ENCODE results near the gene TPRX1. TPM values are rescaled to one million over a fixed set of nuclear protein-coding genes. Genes with fewer than 3 reads are reported as not detected.
"Not testable (repeated sequence)": the region's sequence is repeated elsewhere in the genome, so short reads cannot be mapped to it uniquely, and the experiment has no call there.

TPRX1 gene
- total and polyA plus RNA-seq, 4 donors: not detected

DNA sequence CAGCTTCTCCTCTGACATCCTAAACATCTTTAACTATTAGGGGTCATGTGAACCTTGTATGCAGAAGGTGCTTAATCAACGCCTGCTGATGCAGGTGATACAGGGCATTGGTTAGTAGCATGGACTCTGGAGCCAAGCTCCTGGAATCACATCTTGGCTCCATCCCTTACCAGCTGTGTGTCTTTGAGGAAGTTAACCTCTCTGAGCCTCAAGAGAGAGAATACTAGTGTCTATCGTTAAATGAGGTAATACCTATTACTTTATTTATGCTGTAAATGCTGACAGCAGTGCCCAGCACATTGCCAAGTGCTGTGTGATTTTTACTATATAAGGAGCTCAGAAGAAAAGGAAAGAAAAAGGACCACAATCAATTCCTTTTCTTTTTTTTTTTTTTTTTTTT, 37.0 kb downstream of the TPRX1 start:
- intact Hi-C loops (cut with DNase I): loop anchor here (2.0 to 5.0 kb wide), 3 partner anchors 21 to 100 kb away; no protein-coding TSS in a partner anchor
- WGBS, 2 donors: 30 to 34% methylated on average over 2 of the region's 2 CpGs
- no peaks in the 10 kb centered on the region for H3K27me3 ChIP-seq (ENCODE audit: control insufficient read depth in 1 of 2, insufficient read depth in 2 of 2, low read length in 1 of 2)
- no peak for ATAC-seq (ENCODE audit: low FRiP score)
- DNase-seq: no peak
- H3K4me1 ChIP-seq (ENCODE audit: control insufficient read depth in 1 of 2, insufficient read depth in 2 of 2, low read length in 2 of 2): no peaks in the 10 kb centered on the region
- H3K36me3 ChIP-seq (ENCODE audit: control insufficient read depth in 1 of 2, insufficient read depth in 2 of 2, low read length in 1 of 2): no peaks in the 10 kb centered on the region
- H3K4me3 ChIP-seq (ENCODE audit: low read length in 2 of 2): no peak overlapping the region
- H3K27ac ChIP-seq (ENCODE audit: low read depth in 1 of 2, low read length in 2 of 2): no peak overlapping the region
- no peaks in the 10 kb centered on the region for H3K9me3 ChIP-seq (ENCODE audit: control insufficient read depth, low read length)

DNA sequence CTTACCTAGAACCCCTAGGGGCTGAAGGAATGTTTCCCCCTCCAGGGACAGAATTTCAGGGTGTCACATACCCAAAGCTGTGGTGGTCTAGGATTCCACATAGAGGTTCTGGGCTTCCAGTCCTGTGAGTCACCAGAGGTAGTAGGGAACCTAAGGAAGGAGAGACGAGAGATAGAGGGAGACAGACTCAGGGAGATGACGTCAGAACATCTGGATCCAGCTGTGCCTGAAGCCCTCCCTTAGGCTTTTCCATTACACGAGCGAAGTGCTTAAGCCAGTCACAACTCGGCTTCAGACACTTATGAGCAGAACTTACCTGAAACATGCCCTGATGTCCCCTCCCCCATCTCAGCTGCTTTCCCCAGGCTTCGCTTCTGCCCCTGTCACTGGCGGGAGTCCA, 37.7 kb downstream of the TPRX1 start:
- Histone ChIP-seq H3K4me1 (ENCODE audit: control insufficient read depth in 1 of 2, insufficient read depth in 2 of 2, low read length in 2 of 2) (no peaks in the 10 kb centered on the region), H3K4me3 (ENCODE audit: low read length in 2 of 2) (no peak overlapping the region), H3K36me3 (ENCODE audit: control insufficient read depth in 1 of 2, insufficient read depth in 2 of 2, low read length in 1 of 2) (no peaks in the 10 kb centered on the region), H3K27me3 (ENCODE audit: control insufficient read depth in 1 of 2, insufficient read depth in 2 of 2, low read length in 1 of 2) (no peaks in the 10 kb centered on the region), H3K9me3 (ENCODE audit: control insufficient read depth, low read length) (no peaks in the 10 kb centered on the region), H3K27ac (ENCODE audit: low read depth in 1 of 2, low read length in 2 of 2) (no peak overlapping the region)
- intact Hi-C loops (cut with DNase I): loop anchor here (1.0 to 5.0 kb wide), 4 partner anchors 22 to 101 kb away; no protein-coding TSS in a partner anchor
- DNase-seq (no peak), ATAC-seq (ENCODE audit: low FRiP score) (no peak)
- 90 to 91% methylated on average over 7 of the region's 7 CpGs for WGBS, 2 donors

DNA sequence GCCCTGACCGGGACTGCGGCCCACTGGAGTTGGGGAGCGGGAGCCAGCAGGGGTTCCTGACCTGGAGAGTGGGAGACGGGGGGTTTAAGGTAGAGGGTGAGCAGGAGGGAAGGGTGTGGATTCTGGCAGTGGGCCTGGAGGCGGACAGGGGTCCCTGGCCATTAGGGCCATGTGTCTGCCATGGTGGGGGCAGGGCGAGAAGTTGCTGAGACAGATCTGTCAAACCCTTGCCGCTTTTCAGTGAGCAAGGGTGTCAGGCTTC, 38.1 kb downstream of the TPRX1 start:
- DNase-seq: no peak
- intact Hi-C loops (cut with DNase I): loop anchor here (1.0 to 5.0 kb wide), 4 partner anchors 22 to 101 kb away; no protein-coding TSS in a partner anchor
- Histone ChIP-seq H3K36me3 (ENCODE audit: control insufficient read depth in 1 of 2, insufficient read depth in 2 of 2, low read length in 1 of 2) (no peaks in the 10 kb centered on the region), H3K4me3 (ENCODE audit: low read length in 2 of 2) (no peak overlapping the region), H3K4me1 (ENCODE audit: control insufficient read depth in 1 of 2, insufficient read depth in 2 of 2, low read length in 2 of 2) (no peaks in the 10 kb centered on the region), H3K9me3 (ENCODE audit: control insufficient read depth, low read length) (no peaks in the 10 kb centered on the region), H3K27me3 (ENCODE audit: control insufficient read depth in 1 of 2, insufficient read depth in 2 of 2, low read length in 1 of 2) (no peaks in the 10 kb centered on the region), H3K27ac (ENCODE audit: low read depth in 1 of 2, low read length in 2 of 2) (no peak overlapping the region)
- ATAC-seq (ENCODE audit: low FRiP score): no peak
- WGBS, 2 donors: 80 to 85% methylated on average over 7 of the region's 7 CpGs

DNA sequence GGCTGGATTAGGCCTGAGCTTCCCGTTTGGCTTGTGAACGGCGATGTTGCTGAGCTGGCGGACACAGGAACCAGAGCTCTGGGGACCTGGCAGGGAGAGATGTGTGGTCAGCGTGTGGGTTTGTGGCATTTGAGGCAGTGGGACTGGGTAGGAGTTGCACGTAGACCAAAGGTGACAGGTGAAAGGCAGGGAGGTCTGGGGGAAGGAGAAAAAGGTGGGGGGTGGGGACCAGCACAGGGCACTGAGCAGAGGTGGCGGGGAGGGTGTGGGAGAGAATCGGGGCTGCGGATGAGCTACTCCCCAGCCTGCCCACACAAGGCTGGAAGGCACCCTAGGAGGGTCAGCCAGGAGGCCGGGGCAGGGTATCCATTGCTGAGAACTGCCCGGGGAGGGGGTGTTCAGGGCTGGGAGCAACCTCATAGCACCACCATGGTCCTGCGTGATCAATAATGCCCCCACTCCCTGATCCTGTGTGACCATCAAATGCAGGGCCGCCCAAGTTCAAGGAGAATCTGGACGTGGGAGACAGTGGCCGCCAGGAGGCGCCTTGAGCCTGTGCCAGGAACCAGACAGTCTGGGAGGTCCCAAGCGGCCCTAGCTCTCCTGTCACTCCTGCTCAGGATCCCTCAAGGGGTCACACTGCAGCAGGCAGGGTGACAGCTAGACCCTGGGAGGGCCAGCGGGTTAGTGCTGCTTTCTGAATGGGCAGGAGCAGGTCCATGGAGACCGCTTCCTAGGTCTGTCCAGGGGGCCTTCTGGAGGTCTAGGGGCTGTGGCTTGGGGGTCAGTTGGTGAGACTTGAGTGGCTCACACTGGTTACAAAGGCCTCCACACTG, 38.6 kb downstream of the TPRX1 start:
- intact Hi-C loops (cut with DNase I): loop anchor here (1.0 to 5.0 kb wide), 4 partner anchors 23 to 102 kb away; no protein-coding TSS in a partner anchor
- no peaks in the 10 kb centered on the region for H3K36me3 ChIP-seq (ENCODE audit: control insufficient read depth in 1 of 2, insufficient read depth in 2 of 2, low read length in 1 of 2)
- H3K4me3 ChIP-seq (ENCODE audit: low read length in 2 of 2): no peak overlapping the region
- H3K4me1 ChIP-seq (ENCODE audit: control insufficient read depth in 1 of 2, insufficient read depth in 2 of 2, low read length in 2 of 2): no peaks in the 10 kb centered on the region
- peak; percentile 76 to 91 for DNase-seq
- no peak overlapping the region for H3K27ac ChIP-seq (ENCODE audit: low read depth in 1 of 2, low read length in 2 of 2)
- no peaks in the 10 kb centered on the region for H3K27me3 ChIP-seq (ENCODE audit: control insufficient read depth in 1 of 2, insufficient read depth in 2 of 2, low read length in 1 of 2)
- 27 to 28% methylated on average over 19 of the region's 19 CpGs for WGBS, 2 donors
- H3K9me3 ChIP-seq (ENCODE audit: control insufficient read depth, low read length): no peaks in the 10 kb centered on the region
- ATAC-seq (ENCODE audit: low FRiP score): peak; percentile 61

DNA sequence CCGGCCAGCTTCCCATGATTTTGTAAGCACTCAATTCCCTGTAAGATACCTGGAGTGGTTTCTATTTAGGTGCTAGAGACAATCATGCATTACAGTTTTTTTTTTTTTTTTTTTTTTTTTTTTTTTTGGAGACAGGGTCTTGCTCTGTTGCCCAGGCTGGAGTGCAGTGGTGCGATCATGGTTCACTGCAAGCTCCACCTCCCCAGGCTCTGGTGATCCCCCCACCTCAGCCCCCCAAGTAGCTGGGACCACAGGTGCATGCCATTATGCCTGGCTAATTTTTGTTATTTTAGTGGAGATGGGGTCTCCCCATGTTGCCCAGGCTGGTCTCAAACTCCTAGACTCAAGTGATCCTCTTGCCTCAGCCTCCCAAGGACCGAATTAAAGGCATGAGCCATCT, 39.6 kb downstream of the TPRX1 start:
- intact Hi-C loops (cut with DNase I): loop anchor here (5.0 kb wide), 2 partner anchors 98 to 103 kb away; no protein-coding TSS in a partner anchor
- not testable (repeated sequence) for H3K9me3 ChIP-seq (ENCODE audit: control insufficient read depth, low read length); H3K4me1 ChIP-seq (ENCODE audit: control insufficient read depth in 1 of 2, insufficient read depth in 2 of 2, low read length in 2 of 2); H3K27ac ChIP-seq (ENCODE audit: low read depth in 1 of 2, low read length in 2 of 2); ATAC-seq (ENCODE audit: low FRiP score); H3K27me3 ChIP-seq (ENCODE audit: control insufficient read depth in 1 of 2, insufficient read depth in 2 of 2, low read length in 1 of 2); DNase-seq; H3K4me3 ChIP-seq (ENCODE audit: low read length in 2 of 2); H3K36me3 ChIP-seq (ENCODE audit: control insufficient read depth in 1 of 2, insufficient read depth in 2 of 2, low read length in 1 of 2)
- WGBS, 2 donors: 83 to 96% methylated on average over 3 of the region's 3 CpGs

DNA sequence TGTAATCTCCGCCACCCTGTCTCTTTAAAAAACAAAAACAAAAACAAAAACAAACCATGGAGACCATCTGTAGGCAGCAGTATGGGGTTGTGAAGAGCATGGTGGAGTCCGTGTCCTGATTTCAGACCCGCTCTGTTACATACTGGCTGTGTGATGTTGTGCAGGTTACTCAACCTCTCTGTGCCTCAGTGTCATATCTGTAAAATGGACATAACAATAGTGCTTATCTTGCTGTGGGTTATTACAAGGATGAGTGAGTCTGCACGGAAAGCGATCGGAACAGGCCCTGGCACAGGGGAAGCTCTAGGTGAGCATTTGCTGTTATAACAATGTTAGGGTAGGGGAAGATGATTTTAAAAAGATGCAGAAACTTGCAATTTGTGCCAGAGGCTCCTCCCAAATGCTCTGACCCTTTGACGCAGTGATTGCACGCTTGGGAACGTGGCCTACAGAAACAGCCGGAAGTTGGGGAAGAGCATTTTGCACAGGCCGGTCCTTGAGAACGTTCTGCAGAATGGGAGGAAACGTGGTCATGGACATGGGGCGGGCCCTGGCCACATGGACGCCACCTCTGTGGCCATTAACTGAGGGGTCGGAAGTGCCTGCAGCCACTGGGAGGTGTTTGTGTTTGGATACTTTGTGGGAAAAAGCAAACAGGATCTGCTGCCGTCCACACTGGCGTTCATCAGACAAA, 41.6 kb downstream of the TPRX1 start:
- Histone ChIP-seq H3K27me3 (ENCODE audit: control insufficient read depth in 1 of 2, insufficient read depth in 2 of 2, low read length in 1 of 2) (no peaks in the 10 kb centered on the region), H3K9me3 (ENCODE audit: control insufficient read depth, low read length) (no peaks in the 10 kb centered on the region), H3K27ac (ENCODE audit: low read depth in 1 of 2, low read length in 2 of 2) (no peak overlapping the region), H3K4me3 (ENCODE audit: low read length in 2 of 2) (no peak overlapping the region), H3K36me3 (ENCODE audit: control insufficient read depth in 1 of 2, insufficient read depth in 2 of 2, low read length in 1 of 2) (no peaks in the 10 kb centered on the region), H3K4me1 (ENCODE audit: control insufficient read depth in 1 of 2, insufficient read depth in 2 of 2, low read length in 2 of 2) (no peaks in the 10 kb centered on the region)
- DNase-seq (peak in 1 of 2 donors; percentile 72), ATAC-seq (ENCODE audit: low FRiP score) (peak; percentile 47)
- intact Hi-C loops (cut with DNase I): no loop called here
- 66 to 71% methylated on average over 18 of the region's 18 CpGs for WGBS, 2 donors

DNA sequence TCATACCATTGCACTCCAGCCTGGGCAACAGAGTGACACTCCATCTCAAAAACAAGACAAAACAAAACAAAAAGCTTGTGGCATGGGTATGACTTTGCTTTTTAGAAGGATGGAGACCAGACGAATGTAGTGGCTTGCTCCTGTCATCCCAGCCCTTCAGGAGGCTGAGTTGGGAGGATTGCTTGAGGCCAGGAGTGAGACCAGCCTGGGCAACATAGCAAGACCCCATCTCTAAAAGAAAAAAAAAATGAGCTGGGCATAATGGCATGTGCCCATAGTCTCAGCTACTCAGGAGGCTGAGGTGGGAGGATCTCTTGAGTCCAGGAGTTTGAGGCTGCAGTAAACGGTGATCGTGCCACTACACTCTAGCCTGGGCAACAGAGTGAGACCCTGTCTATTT, 42.2 kb downstream of the TPRX1 start:
- Histone ChIP-seq H3K4me1 (ENCODE audit: control insufficient read depth in 1 of 2, insufficient read depth in 2 of 2, low read length in 2 of 2) (no peaks in the 10 kb centered on the region), H3K27ac (ENCODE audit: low read depth in 1 of 2, low read length in 2 of 2) (no peak overlapping the region), H3K27me3 (ENCODE audit: control insufficient read depth in 1 of 2, insufficient read depth in 2 of 2, low read length in 1 of 2) (no peaks in the 10 kb centered on the region), H3K9me3 (ENCODE audit: control insufficient read depth, low read length) (no peaks in the 10 kb centered on the region), H3K36me3 (ENCODE audit: control insufficient read depth in 1 of 2, insufficient read depth in 2 of 2, low read length in 1 of 2) (peaks cover 0 to 3% of the 10 kb centered on the region in 2 donors), H3K4me3 (ENCODE audit: low read length in 2 of 2) (no peak overlapping the region)
- DNase-seq (no peak), ATAC-seq (ENCODE audit: low FRiP score) (no peak)
- 40 to 44% methylated on average over 3 of the region's 3 CpGs for WGBS, 2 donors
- intact Hi-C loops (cut with DNase I): no loop called here

DNA sequence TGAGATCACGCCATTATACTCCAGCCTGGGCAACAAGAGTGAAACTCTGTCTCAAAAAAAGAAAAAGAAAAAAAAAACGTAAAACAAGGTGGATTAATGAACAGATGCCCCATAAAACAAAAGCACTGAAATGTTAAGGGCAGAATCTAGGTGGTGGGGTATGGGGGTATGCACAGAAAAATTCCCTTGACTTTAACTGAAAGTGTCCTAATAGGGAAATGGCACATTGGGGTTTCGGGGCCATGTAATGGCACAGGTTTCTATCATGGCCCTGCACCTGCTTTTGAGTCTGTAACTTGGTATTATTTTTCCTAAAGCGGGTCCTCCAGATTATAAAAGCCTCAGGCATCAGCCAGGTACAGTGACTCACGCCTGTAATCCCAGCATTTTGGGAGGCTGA, 42.8 kb downstream of the TPRX1 start:
- Histone ChIP-seq H3K4me3 (ENCODE audit: low read length in 2 of 2) (no peak overlapping the region), H3K9me3 (ENCODE audit: control insufficient read depth, low read length) (no peaks in the 10 kb centered on the region), H3K4me1 (ENCODE audit: control insufficient read depth in 1 of 2, insufficient read depth in 2 of 2, low read length in 2 of 2) (no peaks in the 10 kb centered on the region), H3K27ac (ENCODE audit: low read depth in 1 of 2, low read length in 2 of 2) (no peak overlapping the region), H3K27me3 (ENCODE audit: control insufficient read depth in 1 of 2, insufficient read depth in 2 of 2, low read length in 1 of 2) (no peaks in the 10 kb centered on the region), H3K36me3 (ENCODE audit: control insufficient read depth in 1 of 2, insufficient read depth in 2 of 2, low read length in 1 of 2) (peaks cover 0 to 5% of the 10 kb centered on the region in 2 donors)
- DNase-seq: no peak
- intact Hi-C loops (cut with DNase I): no loop called here
- 51 to 56% methylated on average over 5 of the region's 5 CpGs for WGBS, 2 donors
- ATAC-seq (ENCODE audit: low FRiP score): no peak

DNA sequence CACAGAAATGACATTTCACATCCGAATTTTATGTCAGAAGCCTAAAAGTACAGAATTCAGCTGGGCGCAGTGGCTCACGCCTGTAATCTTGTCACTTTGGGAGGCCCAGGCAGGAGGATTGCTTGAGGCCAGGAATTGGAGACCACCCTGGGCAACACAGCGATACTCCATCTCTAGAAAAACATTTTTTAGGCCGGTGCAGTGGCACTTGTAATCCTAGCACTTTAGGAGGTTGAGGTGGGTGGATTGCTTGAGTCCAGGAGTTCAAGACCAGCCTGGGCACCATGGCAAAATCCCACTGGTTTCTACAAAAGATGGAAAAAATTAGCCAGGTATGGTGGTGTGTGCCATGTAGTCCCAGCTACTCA, 43.7 kb downstream of the TPRX1 start:
- no peak for DNase-seq
- no peak overlapping the region for H3K27ac ChIP-seq (ENCODE audit: low read depth in 1 of 2, low read length in 2 of 2)
- H3K9me3 ChIP-seq (ENCODE audit: control insufficient read depth, low read length): no peaks in the 10 kb centered on the region
- H3K4me3 ChIP-seq (ENCODE audit: low read length in 2 of 2): no peak overlapping the region
- peaks cover 0 to 7% of the 10 kb centered on the region in 2 donors for H3K36me3 ChIP-seq (ENCODE audit: control insufficient read depth in 1 of 2, insufficient read depth in 2 of 2, low read length in 1 of 2)
- H3K4me1 ChIP-seq (ENCODE audit: control insufficient read depth in 1 of 2, insufficient read depth in 2 of 2, low read length in 2 of 2): no peaks in the 10 kb centered on the region
- WGBS, 2 donors: 72 to 74% methylated on average over 5 of the region's 5 CpGs
- no peak for ATAC-seq (ENCODE audit: low FRiP score)
- intact Hi-C loops (cut with DNase I): no loop called here
- no peaks in the 10 kb centered on the region for H3K27me3 ChIP-seq (ENCODE audit: control insufficient read depth in 1 of 2, insufficient read depth in 2 of 2, low read length in 1 of 2)
